Iris pigment epithelial cell (primary cell): ENCODE data around the gene CDC42EP5.
"Not testable (repeated sequence)": the region's sequence is repeated elsewhere in the genome, so short reads cannot be mapped to it uniquely, and the experiment has no call there.

Experiments used
- DNase-seq: peaks from one replicate; pipeline ENCODE4 v3.0.0-alpha.2; 2011; ENCODE audit warnings: low read depth

CDC42EP5 gene

DNA sequence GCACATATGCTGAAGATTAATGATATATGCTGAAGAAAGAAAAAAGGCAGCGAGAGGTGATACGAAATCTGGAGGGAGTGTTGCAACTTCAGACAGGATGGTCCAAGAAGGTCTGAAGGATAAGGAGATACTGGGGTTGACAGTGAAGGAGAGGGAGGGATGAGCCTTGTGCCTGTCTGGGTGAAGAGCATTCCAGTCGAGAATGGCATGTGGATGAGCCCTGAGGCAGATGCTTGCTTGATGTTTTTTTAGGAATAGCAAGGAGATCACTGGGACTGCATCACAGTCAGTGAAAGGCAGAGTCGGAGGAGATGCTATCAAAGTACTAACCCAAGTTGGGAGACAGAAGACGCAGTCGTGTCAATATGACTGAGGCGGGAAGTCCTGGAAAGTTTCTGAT lies 16.2 kb upstream of the CDC42EP5 start:
- no peak for DNase-seq

DNA sequence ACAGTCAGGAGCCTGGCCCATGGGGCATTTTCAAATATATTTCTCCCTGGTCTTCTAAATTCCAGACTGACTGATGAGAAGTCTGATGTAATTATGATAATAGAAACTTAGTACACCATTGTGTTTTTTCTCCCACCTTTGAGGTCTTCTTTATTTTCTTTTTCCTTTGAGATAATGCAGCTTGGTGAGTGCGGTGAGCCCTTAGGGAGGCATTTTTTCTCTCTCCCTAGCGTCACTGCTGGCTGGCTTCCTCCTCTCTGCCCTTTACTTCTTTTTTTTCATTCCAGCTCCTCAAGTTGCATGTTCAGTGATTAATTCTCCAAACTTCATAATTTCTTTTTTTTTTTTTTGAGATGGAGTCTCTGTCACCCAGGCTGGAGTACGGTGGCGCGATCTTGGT lies 12.8 kb upstream of the CDC42EP5 start:
- DNase-seq = peak; percentile 42

DNA sequence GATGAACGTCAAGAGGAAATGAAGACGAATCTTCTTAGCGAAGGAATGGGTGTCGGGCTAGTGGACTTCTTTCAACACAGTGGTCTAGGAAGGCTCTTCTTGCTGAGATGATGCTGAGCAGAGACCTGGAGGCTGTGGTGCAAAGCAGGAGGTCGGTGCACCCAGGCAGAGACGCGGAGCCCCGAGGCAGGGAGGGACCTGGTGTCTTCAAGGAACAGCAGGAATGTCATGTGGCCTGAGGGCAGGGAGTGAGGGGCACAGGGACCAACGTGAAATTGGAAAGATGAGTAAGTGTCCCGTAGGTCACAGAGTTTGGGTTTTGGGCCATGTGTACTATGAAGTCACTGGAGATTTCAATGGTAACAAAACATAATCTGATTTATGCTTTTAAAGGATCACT lies 11.4 kb upstream of the CDC42EP5 start:
- DNase-seq = no peak

DNA sequence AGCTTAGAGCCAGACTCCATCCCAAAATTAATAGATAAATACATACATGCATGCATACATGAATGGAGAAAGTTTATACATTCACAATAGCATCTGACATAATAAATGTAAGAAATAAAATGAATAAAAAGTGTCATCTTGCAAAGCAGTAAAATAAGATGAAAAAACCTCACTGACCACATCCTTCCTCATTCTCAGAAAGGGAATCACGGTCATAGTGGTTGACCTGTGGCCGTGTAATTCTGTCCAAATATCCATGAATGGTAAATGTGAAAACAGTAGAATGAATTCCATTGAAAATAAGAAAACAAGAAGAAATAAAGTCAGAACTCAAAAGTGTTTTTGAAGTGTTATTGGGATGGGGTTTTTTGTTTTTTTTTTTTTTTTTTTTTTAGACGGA lies 9.8 kb upstream of the CDC42EP5 start:
- DNase-seq = no peak

GRCh38 chr19:54481326-54481930 lies 8.3 kb upstream of the CDC42EP5 start:
- DNase-seq = peak; percentile 40

DNA sequence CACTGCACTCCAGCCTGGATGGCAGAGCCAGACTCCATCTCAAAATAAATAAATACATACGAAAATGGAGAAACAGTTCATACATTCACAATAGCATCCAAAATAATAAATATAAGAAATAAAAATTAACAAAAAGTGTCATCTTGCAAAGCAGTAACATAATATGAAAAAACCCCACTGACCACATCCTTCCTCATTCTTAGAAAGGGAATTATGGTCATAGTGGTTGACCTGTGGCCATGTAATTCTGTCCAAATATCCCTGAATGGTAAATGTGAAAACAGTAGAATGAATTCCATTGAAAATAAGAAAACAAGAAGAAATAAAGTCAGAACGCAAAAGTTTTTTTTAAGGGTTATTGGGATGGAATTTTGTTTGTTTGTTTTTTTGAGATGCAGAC lies 7.0 kb upstream of the CDC42EP5 start:
- no peak for DNase-seq

DNA sequence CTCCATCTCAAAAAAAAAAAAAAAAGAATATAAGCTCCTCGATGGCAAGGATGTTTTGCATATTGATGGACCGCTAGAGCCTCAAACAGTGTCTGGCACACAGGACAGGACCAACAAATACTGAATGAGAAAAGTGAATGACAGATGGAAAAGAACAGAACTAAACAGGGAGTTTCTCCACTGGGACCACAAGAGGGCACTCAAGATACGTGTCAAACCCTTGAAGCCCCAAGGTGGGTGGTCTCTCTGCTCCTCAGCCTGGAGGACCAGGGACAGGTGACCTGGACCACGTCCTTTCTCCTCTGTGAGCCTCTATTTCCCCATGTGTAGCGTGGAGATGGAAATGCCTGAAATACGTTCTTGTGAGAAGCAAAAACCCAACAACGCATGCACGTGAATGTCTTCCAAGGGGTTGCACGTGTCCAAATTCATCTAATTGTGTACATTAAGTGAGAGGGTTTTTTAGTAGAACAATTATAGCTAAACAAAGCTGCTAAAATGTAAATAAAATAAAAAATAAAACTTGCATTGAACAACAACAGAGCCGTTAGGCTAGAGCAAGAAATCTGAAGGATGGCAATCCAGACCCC lies 5.7 kb upstream of the CDC42EP5 start:
- peak; percentile 45 for DNase-seq

GRCh38 chr19:54477650-54478049 lies 4.6 kb upstream of the CDC42EP5 start:
- DNase-seq = no peak

DNA sequence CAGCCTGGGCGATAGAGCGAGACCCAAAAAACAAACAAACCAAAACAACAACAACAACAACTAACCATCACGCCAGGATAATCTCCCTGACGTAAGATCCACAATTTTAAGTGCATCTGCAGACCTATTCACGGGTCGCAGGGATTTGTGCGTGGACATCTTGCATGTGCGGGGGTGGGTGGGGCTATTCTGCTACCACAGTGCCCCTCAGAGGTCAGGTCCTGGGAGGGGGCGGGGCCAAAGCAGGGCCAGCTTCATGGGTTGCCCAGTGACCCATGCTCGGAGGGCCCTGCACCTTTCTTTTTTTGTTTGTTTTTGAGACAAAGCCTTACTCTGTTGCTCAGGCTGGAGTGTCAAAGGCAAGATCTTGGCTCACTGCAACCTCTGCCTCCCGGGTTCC lies 2.6 kb upstream of the CDC42EP5 start:
- no peak for DNase-seq

DNA sequence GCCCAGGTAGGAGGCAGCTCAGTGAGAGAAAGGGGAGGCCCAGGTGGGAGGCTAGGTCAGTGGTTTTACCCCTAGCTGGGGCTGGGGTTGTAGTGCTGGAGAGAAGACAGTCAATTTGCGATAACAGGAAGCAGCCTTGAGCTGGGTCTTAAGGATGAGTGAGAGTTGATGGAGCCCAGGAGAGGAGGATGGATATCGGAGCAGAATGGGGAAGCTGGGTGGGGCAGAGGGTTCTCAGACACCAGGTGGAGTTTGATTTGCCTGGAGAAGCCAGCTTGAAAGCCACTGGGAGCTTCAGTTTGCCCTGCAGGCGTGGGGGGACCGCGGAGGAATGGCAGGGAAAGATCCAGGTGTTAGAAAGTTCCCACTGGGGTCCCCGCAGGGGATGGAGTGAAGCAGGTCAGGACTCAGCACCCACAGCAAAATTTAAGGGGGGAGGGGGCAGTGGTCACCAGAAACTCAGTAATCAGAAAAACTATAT lies 836 bp upstream of the CDC42EP5 start:
- DNase-seq = no peak

DNA sequence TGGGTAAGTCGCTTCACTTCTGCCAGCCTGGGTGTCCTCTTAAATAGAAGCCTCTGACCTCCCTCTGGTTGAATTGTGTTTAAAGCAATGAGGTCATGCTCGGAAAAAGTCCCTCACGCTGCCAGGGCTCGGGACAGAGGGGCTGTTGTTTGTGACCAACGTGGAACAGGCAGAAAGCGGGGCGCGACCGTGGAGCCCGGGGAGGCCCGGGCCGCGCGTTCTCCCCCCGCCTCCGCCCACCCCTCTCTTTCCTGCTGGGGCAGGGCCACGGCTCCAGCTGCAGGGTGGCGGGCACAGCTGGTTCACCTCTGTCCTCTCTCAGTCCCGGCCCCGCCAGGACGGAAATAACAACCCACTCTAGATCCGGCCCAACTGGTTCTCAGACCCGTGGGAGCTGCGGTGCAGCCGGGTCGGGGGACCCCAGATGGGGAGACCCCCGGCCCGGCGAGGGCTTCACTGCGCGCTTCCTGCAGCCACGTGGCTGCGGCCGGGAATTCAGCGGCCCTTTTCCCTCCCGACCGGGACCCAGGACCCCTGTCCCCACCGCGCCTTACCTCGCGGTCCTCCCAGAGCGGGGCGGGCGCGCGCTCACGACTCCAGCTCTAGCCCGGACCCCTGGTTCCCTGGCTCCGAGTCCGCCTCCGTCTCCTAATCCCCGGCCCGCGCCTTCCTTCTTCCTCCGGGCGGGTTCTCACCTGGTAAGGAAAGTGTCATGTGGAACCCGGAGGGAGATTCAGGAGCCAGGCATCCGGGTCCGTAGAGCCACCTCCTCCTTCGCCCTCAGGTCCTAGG lies 1.9 kb downstream of the CDC42EP5 start:
- no peak for DNase-seq

DNA sequence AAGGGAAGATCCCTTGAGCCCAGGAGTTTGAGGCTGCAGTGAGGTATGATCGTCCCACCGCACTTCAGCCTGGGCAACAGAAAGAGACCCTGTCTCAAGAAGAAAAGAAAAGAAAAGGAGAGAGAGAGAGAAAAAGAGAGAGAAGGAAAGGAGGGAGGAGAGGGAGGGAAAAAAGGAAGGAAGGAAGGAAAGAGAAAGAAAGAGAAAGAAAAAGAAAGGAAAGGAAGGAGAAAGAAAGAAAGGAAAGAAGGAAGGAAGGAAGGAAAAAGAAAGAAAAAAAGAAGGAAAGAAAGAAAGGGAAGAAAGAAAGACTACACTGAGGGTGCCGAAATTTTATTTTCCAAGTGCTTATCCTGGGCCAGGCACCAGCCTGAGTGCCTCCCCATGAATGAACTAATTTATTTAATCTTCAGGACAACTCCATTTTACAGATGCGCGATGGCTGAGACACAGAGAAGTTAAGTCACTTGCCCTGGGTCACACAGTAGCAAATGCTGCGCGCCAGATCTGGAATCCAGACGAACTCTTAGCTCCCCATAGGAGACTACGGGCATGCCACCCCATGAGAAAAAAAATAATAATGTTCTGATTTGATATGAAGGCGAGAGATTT lies 2.7 kb downstream of the CDC42EP5 start:
- DNase-seq = no peak

DNA sequence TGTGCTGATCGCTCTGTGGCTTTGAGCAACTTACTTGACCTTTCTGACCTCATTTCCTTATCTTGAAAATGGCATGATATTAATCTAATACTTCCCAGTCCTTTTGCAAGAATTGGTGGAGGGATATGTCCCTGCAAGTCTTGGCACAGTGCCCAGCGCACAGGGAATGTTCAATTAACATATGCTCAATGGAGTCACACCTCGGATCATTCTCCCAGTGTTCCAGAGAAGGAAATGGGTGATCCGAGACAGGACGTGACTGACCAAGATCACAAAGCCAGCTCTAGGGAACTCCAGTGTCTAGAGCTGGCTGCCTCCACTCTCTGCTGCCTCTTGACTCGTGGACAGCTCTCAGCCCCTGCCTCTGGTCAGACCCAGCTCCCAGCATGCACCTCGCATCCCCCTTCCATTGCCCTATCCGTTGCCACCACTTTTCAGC lies 3.6 kb downstream of the CDC42EP5 start:
- no peak for DNase-seq

DNA sequence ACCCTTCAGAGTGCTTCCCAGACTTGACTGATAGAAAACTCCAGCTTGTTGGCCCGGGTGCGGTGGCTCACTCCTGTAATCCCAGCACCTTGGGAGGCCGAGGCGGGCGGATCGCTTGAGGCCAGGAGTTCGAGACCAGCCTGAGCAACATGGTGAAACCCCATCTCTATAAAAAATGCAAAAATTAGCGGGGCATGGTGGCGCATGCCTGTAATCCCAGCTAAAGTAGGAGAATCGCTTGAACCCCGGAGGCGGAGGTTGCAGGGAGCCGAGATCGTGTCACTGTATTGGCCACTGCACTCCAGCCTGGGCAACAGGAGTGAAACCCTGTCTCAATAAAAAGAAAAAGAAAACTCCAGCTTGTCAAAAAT lies 7.0 kb downstream of the CDC42EP5 start:
- not testable (repeated sequence) for DNase-seq

DNA sequence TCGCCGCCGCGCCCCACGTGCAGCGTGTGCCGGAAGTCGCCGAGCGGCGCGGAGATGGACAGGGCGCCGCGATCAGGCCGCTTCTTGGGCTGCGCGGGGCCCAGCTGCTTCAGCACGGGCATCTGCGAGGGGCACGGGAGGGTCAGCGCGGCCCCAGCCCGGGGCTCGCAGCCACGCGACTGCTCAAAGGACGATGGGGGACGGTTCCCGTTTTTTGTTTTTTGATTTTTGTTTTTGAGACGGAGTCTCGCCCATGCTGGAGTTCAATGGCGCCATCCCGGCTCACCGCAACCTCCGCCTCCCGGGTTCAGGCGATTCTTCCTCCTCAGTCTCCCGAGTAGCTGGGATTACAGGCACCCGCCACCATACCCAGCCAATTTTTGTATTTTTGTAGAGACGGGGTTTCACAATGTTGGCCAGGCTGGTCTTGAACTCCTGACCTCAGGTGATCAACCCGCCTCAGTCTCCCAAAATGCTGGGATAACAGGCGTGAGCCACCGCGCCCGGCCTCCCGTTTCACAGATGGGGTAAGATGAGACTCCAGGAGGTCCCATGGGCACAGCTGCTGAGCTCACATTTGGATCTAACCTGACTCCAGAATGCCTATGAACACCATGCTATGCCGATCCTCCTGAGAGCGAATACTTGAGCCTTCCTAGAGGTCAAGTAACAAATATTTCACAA lies 7.5 kb downstream of the CDC42EP5 start:
- DNase-seq = no peak

GRCh38 chr19:54464630-54465425 lies 8.3 kb downstream of the CDC42EP5 start:
- peak; percentile 87 for DNase-seq

- DNase-seq = peak; percentile 85
These were observed 9.0 kb downstream of the CDC42EP5 start for GRCh38 chr19:54464044-54464629.

DNA sequence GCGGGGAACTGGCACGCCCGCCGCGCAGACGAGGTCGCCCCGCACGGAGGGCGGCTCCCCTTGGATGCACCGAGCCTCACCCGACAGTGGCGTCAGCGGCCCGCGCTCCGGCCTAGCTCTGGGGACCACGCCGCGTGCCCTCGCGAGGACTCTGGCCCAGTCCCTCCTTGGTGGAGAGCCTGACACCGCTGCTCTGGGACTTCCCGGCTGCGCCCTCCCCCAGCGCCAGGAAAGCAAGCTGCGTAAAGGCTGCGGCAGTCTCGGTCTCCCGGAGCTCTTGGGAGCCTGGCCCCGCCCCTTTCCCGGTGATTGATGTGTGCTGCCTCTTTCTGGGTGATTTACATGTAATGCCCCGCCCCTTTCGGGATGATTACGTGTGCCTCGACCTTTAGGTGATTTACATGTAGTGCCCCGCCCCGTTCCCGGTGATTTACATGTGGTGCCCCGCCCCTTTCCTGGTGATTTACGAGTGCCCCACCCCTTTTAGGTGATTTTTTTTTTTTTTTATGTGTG lies 9.5 kb downstream of the CDC42EP5 start, which contains the start of gene LENG9:
Gene LENG9 (minus strand): TSS at position 248 of the 513 bp plus-strand sequence. CDS start 252 bp downstream, outside the sequence.
- DNase-seq = peak; percentile 100

DNA sequence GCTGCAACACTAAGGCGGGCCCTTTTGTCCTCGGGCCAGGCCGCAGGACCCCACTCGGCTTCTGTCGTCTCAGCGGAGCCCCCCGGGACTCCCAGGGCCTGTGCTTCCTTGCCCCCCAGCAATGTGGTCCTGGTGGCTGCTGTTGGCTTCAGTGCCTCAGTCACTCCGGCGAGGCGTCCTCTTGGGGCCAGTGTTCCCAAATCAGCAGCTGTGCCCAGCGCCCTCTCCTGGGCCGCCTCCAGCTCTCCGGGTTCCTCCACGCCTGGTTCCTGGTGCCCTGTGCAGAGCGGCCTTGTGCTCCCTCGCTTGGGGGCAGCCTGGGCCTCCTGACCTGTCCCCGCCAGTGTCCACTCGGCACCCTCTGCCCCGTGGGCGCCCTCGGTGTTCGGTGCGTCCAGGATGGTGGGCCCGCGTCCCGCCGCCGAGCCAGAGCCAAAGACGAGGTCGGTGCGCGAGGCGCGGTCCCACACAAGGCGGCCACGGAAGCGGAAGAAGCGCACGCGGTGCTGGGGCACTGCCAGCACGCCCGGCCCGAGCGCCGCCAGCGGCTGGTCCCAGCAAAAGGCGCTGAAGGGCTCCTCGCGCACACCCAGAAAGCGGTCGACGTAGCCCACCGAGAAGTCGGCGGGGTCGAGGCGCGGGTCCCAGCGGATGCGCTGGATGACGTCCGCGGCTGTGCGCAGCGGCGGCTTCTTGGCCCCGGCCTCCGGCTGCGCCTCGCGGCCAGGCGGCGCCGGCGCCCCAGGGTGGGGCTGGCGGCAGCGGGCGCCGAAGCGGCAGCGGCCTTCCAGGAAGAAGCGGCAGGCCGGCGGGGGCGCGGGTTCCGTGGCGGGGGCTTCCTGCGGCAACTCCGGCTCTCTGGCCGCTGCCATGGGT lies 10.2 kb downstream of the CDC42EP5 start:
- DNase-seq = peak; percentile 65
